ENCODE data around the gene RAD51D. TPM values are rescaled to one million over a fixed set of nuclear protein-coding genes. Genes with fewer than 3 reads are reported as not detected.

The RAD51D gene
- polyA plus RNA-seq, 1 of the 3 experiments (the other 2 are of a cell fraction): 11.6 TPM

- TF ChIP-seq FOSL2 (IDR thresholded peaks at IDR 0.05; ENCODE audit: borderline replicate concordance, low read depth) (no peak), TCF12 (IDR thresholded peaks at IDR 0.05) (no peak), USF1 (IDR thresholded peaks at IDR 0.05; ENCODE audit: borderline replicate concordance, low read depth) (no peak), TEAD4 (IDR thresholded peaks at IDR 0.05; ENCODE audit: borderline replicate concordance, insufficient read depth) (no peak), IRF3 (IDR thresholded peaks at IDR 0.05; ENCODE audit: low read depth, low read length) (no peak), PBX3 (IDR thresholded peaks at IDR 0.05) (no peak), TAF1 (IDR thresholded peaks at IDR 0.05; ENCODE audit: borderline replicate concordance, low read depth, low read length) (no peak), EP300 (IDR thresholded peaks at IDR 0.05; ENCODE audit: borderline replicate concordance in 1 of 2, low read depth in 1 of 2, low read length in 1 of 2) (no peak), FOXM1 (IDR thresholded peaks at IDR 0.05; ENCODE audit: low read depth) (no peak), MAX (IDR thresholded peaks at IDR 0.05; ENCODE audit: low read depth) (no peak), MEF2A (IDR thresholded peaks at IDR 0.05; ENCODE audit: borderline replicate concordance, low read depth) (no peak), NFIC (IDR thresholded peaks at IDR 0.05; ENCODE audit: borderline replicate concordance) (no peak), USF2 (IDR thresholded peaks at IDR 0.05; ENCODE audit: borderline replicate concordance, low read depth, low read length) (no peak), POLR2AphosphoS5 (IDR thresholded peaks at IDR 0.05; ENCODE audit: low read depth, low read length) (no peak), MXI1 (IDR thresholded peaks at IDR 0.05; ENCODE audit: low read depth, low read length) (no peak), RXRA (IDR thresholded peaks at IDR 0.05; ENCODE audit: borderline replicate concordance, low read depth) (no peak)
- no peak for DNase-seq
- Histone ChIP-seq H3K4me1 (ENCODE audit: control insufficient read depth in 1 of 2, insufficient read depth in 2 of 2, low read depth in 1 of 2, low read length in 1 of 2) (peaks cover 3 to 19% of the 10 kb centered on the region in 2 experiments; a peak in 2 of 4 replicates), H3K4me3 (ENCODE audit: low read depth in 2 of 2, low read length in 1 of 2) (no peak overlapping the region), H3K79me2 (ENCODE audit: insufficient read depth) (peaks cover 32% of the 10 kb centered on the region), H3F3A (replicated peaks; ENCODE audit: insufficient read depth) (peaks cover 23% of the 10 kb centered on the region), H2AFZ (ENCODE audit: low read depth) (no peak overlapping the region), H4K20me1 (ENCODE audit: insufficient read depth) (0 out of 2 replicates have a peak, but pooled peaks cover 6% of the 10 kb centered on the region), H3K36me3 (replicated peaks in 1 of 2; ENCODE audit: control insufficient read depth in 1 of 2, insufficient read depth in 2 of 2, low read length in 1 of 2) (no peaks in the 10 kb centered on the region), H3K27ac (ENCODE audit: low read depth in 2 of 2, low read length in 1 of 2) (no peak overlapping the region), H3K9me2 (no peaks in the 10 kb centered on the region), H3K9me3 (no peaks in the 10 kb centered on the region), H3K4me2 (no peak overlapping the region), H3K27me3 (ENCODE audit: insufficient read depth) (no peaks in the 10 kb centered on the region), H3K9ac (no peak overlapping the region)
- ChIA-PET CTCF (no interaction called here), POLR2A (no interaction called here)
- 98% methylated on average over 3 of the region's 3 CpGs for WGBS (ENCODE audit: low lambda C conversion rate)
Observed at GRCh38 chr17:35048685-35049379, 70.8 kb downstream of the RAD51D start.
